GM10847 (cell line): Measurements from ENCODE around the gene MATN1.

Experiments used
- POLR2A ChIP-seq: IDR thresholded peaks from 2 replicates; pipeline ENCODE4 v1.6.1; 2011; ENCODE audit not compliant: insufficient read length; ENCODE audit errors: extremely low read depth

The MATN1 gene

DNA sequence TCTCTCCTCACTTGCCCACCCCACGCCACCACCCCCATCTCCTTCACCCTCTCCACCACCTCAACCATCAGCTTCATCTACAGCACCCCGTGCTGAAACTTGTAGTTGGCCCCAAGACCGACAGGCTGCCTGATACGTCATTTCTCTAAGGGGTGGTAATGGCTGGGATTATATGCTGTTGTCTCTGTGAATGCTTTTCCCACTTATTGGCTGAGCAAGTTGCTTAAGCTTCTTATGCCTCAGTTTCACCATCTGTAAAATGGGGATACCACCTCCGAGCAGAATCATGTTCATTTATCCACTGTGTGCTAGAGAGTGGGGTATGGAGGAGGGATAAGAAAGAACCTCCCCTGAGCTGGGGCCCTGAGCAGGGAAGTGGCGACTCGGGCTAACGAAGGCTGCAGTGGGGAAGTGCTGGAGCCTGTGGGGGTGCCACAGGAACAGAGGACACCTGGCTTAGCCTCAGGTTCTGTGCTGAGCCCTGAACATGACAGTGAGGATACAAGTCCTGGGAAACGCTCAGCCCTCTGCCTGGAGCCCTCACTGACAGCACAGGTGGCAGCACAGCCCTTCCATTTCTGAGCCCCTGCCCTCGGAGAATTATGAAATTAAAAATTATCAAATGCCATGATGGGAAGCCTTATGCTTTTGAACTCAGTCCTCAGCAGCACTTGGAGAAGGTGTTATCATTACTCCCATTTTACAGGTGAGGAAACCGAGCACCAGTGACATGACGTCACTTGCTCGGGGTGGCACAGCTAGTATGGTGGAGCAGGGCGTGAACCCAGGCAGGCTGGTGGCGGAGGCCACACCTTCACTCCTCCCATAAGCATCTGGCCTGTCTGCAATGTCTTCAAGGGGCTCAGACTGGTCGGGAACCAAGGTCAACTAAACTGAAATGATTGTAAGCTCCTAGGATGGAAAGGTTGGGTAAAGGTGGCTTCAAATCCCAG lies 2.8 kb downstream of the MATN1 start:
- no peak for TF ChIP-seq POLR2A

DNA sequence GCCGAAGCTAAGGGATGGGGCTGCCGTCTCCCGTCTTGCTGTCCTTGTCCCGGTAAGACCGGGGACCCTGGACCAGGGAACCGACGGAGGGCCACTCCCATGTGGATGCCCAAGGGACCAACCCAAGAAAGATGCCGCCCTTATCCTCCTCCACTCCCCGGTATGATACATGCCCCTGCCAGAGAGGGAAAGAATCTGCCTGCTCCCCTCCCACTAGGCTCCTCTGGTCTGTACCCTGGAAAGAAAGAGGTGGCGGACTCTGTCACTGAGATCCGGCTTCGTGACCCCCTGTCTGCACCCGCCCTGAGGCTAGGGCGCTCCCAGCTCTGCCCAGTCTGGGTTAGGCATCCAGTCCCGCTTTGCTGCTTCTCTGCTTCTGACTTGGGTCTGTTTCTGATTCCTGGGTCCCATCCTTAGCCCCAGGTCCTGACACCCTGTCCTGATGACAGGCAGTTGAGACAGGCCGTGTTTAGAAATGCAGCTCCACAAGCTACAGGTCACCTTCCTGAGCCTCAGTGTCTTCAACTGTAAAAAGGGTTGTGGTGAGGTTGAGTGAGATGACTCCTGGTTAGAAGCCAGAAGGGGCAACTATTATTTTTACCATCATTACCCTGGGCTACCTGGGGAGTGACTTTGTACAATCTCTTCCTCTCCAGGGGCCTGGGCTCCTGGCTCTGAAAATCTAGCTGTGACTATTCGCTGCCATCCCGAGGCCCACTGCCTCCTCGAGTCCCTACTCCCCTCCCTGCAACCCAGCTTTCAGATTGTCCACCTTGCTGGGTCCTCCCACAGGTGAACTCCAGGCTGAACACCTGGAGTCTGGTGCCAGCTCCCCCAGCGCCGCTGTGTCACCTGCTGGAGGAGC lies 3.7 kb downstream of the MATN1 start:
- no peak for TF ChIP-seq POLR2A

DNA sequence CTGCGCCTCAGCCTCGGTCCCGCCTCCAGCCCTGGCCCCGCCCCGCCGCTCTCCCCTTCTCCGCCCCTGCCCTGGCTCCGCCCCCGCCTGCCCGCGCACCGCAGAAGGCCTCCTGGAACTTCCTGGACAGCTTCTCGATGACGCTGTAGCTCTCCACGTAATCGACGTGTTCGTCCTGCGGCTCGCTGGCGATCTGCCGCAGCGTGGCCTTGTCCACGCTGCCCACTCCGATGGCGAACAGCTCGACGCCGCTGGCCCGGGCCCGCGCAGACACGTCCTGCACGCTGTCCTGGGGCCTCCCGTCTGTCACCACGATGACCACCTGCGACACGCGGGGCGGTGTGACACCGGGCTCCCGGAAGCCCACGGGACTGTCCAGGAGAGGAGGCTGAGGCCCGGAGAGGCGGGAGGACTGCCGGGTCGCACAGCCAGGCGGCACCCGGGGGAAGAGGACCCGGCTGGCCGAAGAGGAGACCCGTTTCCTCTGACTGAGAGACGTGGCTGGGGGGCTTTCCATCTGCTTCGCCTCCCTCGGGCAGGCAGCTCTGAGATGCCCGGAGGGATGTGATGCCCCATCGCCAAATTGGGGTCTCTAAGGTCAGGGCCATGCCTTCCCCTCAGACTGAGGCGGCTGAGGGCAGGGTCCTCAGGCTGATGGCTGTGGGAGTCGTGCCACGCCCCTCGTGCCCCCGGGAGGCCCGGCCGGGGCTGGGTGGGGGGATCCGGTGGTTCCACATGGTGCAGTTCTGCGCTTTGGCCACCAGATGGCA lies 4.6 kb downstream of the MATN1 start:
- peak; percentile 49 for TF ChIP-seq POLR2A

DNA sequence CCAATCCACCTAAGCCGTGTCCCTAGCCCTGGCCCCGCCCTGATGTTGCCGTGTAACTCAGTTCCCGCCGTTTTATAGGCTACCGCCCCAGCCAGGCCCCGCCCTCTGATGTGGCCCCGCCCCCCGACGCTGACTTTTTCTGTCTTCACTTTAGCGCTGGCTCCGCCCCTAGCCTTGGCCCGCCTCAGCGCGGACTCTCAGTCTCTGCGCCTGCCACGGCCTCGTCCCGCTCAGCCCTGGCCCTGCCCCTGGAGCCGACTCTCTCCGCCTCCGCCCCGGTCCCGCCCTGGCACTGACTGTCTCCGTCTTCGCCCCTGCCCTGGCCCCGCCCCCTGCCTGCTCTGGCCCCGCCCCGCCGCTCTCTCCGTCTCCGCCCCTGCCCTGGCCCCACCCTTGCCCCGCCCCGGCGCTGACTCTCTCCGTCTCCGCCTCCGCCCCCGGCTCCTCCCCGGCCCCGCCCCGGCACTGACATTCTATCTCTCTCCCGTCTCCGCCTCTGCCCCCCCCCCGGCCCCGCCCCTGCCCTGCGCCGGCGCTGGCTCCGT lies 5.2 kb downstream of the MATN1 start:
- TF ChIP-seq POLR2A: no peak

DNA sequence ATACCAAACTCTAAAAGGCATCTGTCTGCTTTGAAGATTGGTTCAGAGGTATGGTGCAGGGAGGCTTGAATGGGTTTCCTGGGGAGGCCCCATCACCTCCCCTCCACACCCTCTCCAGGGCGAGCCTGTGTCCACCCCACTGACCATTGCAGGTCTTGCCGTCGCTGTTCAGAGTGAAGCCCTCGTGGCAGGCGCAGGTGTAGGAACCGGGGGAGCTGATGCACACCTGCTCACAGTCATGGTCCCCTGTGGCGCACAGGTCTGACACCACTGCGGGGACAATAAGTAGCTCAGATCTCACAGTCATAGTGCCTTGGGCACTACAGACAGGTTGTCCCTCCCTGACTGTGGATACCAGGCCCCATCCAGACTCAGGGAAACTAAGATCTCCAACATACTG lies 6.7 kb downstream of the MATN1 start:
- no peak for TF ChIP-seq POLR2A

DNA sequence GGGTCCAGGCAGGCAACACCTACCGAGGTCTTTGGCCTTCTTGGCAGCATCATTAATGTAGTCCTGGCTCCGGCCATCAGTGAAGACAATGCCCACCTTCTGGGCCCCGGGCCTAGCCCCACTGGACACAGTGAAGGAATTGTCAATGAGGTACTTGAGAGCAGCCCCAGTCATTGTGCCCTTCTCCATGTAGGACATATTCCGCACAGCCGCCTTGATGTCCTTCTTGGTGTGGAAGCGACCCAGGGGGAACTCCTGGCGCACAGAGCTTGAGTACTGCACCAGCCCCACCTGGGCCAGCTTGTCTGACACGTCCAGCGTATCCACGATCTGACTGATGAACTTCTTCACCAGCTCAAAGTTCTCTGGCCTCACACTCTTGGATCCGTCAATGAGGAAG lies 7.5 kb downstream of the MATN1 start:
- no peak for TF ChIP-seq POLR2A

DNA sequence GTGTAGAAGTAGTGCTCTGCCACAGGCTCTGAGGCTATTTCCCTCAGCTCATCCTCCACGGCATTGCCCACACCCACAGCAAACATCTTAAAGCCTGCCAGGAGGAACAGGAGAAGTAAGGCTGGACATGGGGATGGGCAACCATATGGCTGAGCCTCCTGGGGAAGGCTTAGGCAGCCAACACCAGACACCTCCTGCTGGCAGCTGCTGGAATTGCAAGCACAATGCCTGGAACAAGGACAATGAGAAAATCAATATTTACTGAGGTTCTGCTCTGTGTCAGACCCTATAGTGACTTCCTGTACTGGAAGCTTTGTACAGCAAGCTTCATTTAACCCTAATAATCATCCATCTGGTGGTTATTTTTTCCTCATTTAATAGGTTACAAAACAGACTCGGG lies 8.2 kb downstream of the MATN1 start:
- TF ChIP-seq POLR2A: no peak

DNA sequence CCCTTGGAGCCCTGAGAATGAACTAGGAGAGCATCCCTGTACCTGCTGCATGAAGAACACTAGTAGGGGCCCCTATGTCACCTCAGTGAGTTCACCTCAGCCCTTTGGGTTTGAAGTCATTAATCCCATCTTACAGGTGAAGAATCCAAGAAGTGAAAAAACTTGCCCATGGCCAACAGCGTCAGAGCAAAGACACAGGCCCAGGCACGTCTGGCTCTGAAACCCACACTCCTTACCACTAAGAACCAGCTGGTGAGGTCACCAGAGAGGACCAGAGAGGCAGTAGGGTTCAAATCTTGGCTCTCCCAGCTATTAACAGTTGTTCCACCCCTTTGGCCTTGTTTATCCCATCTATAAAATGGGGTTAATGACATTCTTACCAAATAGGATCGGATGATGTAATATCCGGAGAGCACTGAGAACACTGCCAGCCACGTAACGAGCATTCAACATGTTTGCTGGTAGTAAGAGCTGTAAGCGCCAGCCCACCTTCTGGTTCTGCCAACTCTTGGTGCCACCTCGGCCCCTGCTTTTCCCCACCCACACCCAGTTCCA lies 8.8 kb downstream of the MATN1 start:
- TF ChIP-seq POLR2A: no peak

DNA sequence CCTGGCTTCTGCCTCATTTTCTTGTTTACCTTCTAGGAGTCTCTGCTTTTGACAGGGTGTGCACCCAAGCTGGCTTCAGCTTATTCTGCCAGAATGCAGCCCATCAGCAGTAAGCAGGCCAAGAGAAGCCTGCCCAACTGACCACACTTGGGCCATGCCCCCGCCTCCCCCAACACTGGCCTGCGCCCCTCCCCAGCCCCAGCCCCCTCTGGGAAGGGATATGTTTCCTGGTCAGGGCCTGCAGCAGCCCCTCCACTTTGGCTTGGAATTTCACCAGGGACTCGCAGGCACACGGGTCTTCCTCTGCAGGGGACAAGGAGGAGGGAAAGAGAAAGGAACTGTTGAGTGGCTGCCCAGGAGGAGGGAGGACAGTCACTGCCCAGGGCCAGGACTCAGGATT lies 9.4 kb downstream of the MATN1 start:
- TF ChIP-seq POLR2A: no peak

DNA sequence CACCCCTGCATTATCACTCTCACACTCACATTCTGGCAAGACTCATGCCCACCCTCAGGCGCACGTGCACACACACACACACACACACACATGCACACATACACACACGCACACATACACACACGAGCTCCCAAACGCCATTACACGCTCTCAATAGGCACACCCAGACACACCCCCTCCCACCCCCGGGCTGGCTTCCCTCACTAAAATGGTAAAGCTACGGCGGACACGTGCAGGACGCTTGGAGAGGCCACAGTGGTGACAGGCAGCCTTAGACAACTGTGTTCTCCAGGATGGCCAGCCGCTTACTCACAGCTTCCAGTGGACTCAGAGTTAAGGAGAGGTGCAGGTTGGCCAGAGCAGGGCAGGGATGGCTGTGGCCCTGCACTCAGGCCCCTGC lies 10.1 kb downstream of the MATN1 start:
- TF ChIP-seq POLR2A: no peak

DNA sequence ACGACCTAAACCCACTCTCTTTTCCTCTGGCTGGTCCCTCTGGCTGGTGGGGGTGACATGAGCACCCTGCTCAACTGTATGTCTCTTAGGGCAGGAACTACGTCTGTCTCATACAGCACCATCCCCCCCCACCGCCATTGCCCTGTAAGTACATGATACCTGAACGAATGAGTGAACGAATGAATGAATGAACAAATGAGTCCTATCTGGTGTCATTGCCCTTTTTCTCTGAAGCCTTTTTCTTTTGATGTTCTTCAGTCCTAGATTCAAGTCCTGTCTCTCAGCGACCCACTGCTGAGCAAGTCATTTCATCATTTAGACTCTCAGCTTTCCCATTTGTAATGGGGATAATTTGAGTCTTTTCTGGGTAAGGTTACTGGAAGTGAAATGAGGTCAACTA lies 10.8 kb downstream of the MATN1 start:
- TF ChIP-seq POLR2A: no peak

DNA sequence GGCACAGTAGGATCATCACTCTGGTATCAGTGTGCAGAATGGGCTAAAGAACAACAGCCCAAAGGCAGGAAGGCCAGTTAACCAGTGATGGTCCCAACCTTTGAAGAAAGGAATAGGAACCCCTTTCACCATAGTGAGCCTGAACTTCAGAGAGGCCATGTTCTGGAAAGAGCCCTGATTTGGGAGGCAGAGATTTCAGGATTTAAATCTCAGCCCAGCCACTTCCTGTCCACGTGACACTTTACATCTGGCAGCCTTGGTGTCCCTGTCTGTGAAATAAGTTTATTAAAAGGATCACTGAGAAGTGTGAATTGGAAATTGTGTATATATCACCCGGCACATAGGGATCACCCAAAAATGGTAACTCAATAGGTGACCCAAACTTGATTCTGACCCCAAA lies 13.0 kb downstream of the MATN1 start:
- TF ChIP-seq POLR2A: no peak

DNA sequence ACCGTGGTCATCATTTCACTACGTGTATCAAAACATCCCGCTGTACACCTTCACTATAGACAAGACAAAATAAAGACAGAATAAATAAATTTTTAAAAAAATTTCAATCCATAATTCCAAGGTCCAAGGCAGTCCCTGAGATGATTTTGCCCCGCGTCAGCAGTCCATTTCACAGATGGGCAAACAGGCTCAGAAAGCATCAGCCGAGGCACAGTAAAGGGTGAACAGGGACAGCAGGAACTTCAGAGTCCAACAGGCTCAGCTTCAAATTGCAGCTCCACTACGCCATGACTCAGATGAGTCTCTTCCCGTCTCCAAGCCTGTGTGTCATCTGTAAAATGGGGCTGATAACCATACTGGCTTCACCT lies 15.0 kb downstream of the MATN1 start:
- no peak for TF ChIP-seq POLR2A

DNA sequence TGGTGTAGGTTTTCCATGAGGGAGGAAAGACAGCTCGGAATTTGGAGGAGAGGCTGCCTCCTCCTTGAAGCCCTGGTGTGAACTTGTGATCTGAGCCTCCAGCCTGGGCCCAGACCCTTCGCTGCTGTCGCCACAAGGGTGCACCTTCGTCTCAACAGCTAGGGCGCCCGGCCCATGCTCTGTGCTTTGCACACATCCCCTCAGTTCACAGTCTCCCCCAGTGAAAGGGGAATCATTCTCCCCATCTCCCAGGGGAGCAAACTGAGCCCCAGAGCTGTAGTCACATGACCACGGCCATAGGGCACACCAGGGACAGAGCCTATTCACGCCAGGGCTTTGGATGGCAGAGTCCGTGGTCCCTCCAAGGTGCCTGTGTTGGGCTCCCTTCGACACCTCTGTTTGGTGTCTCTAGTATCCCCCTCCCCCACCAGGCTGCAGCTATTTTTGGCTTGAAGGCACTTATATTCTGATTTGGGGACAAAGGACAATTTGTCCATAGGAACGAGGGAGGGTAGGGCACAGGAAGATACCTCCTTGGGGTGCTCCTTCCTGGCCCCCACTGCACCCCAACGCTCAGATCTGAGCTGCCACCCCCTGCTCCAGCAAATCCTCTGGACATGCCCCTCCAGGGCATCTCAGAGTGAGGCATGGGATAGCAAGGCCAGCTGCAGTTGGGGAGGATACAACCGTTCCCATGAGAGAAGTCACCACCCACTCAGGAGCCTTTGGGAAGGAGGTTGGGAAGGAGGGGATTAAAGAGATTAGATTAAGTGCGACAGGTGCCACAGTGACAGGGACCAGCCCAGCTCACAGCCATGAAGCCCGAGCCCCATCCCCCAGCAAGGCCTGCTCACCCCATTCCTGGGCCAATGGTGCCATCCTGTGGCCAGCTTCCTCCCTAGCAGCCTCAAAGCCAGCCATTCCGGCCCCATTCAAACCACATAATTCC lies 15.7 kb downstream of the MATN1 start:
- no peak for TF ChIP-seq POLR2A

DNA sequence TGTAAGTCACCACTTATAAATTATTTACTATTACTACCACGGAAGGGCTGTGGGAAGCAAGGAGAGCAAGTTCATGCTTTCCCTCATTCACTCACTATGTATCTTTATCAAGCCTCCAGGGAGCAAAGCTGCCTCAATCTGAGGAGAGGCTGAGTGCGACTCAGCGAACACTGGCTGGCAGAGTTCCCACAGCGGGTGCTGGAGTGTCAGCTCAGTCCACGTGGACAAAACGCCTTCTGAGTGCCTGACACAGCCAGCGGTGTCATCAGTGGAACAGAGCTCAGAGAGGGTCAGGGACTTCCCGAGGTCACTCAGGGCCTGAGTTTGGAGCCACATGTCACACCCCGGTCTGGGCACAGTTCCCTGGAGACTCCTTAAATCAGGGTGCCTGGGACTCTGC lies 16.9 kb downstream of the MATN1 start:
- no peak for TF ChIP-seq POLR2A
